ENCODE data around the gene MGMT. TPM values are rescaled to one million over a fixed set of nuclear protein-coding genes. Genes with fewer than 3 reads are reported as not detected.

MGMT gene
- total and polyA plus RNA-seq, 2 experiments from 2014 or later = 19.3 to 21.9 TPM

GRCh38 chr10:129653428-129653827, 186.4 kb downstream of the MGMT start:
- Histone ChIP-seq H3K4me1 (ENCODE audit: insufficient read depth) (no peaks in the 10 kb centered on the region), H2AFZ (no peak overlapping the region), H3K27ac (ENCODE audit: low read depth) (no peak overlapping the region), H3K27me3 (ENCODE audit: insufficient read depth) (no peaks in the 10 kb centered on the region), H3F3A (replicated peaks; ENCODE audit: low read depth) (no peaks in the 10 kb centered on the region), H3K79me2 (replicated peaks; ENCODE audit: insufficient read depth) (no peaks in the 10 kb centered on the region), H3K4me2 (no peak overlapping the region), H3K36me3 (ENCODE audit: insufficient read depth) (no peaks in the 10 kb centered on the region; the same call in 1 of the 2 replicates), H3K9me2 (ENCODE audit: insufficient read depth) (no peaks in the 10 kb centered on the region), H3K4me3 (no peak overlapping the region), H4K20me1 (replicated peaks; ENCODE audit: insufficient read depth) (no peaks in the 10 kb centered on the region)
- Mint-ChIP-seq H3K27me3 (ENCODE audit: insufficient read depth, low read depth, poor library complexity) (peaks cover 11% of the 10 kb centered on the region), H3K4me3 (no peak overlapping the region), H3K9me3 (no peaks in the 10 kb centered on the region), H3K36me3 (ENCODE audit: low read depth) (no peaks in the 10 kb centered on the region; the same call in 2 of the 3 replicates), H3K4me1 (peaks cover 14% of the 10 kb centered on the region), H3K27ac (no peak overlapping the region; the same call in 1 of the 2 replicates)
- ATAC-seq = no peak
- TF ChIP-seq NANOG (IDR thresholded peaks at IDR 0.05; ENCODE audit: borderline replicate concordance) (no peak), EZH2 (IDR thresholded peaks at IDR 0.05; ENCODE audit: low read depth, unreplicated experiment) (no peak), REST (IDR thresholded peaks at IDR 0.05; ENCODE audit: unreplicated experiment) (no peak), ZNF331 (CRISPR knock-in tag; IDR thresholded peaks at IDR 0.05; ENCODE audit: low read depth) (no peak), JUNB (IDR thresholded peaks at IDR 0.05; ENCODE audit: unreplicated experiment) (no peak), POLR2AphosphoS5 (IDR thresholded peaks at IDR 0.05; ENCODE audit: low read depth) (no peak), STAT1 (IDR thresholded peaks at IDR 0.05; ENCODE audit: unreplicated experiment) (no peak), ETS1 (IDR thresholded peaks at IDR 0.05) (no peak), CREB1 (CRISPR knock-in tag; IDR thresholded peaks at IDR 0.05; ENCODE audit: low read depth) (no peak), EZH2phosphoT487 (IDR thresholded peaks at IDR 0.05; ENCODE audit: unreplicated experiment) (no peak), ZNF114 (CRISPR knock-in tag; IDR thresholded peaks at IDR 0.05) (no peak)
- TF ChIP-seq, protein P1, sequence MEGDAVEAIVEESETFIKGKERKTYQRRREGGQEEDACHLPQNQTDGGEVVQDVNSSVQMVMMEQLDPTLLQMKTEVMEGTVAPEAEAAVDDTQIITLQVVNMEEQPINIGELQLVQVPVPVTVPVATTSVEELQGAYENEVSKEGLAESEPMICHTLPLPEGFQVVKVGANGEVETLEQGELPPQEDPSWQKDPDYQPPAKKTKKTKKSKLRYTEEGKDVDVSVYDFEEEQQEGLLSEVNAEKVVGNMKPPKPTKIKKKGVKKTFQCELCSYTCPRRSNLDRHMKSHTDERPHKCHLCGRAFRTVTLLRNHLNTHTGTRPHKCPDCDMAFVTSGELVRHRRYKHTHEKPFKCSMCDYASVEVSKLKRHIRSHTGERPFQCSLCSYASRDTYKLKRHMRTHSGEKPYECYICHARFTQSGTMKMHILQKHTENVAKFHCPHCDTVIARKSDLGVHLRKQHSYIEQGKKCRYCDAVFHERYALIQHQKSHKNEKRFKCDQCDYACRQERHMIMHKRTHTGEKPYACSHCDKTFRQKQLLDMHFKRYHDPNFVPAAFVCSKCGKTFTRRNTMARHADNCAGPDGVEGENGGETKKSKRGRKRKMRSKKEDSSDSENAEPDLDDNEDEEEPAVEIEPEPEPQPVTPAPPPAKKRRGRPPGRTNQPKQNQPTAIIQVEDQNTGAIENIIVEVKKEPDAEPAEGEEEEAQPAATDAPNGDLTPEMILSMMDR (conservative IDR thresholded peaks at IDR 0.05; ENCODE audit: low read depth in 2 of 2) = no peak
- TF ChIP-seq, protein P2, sequence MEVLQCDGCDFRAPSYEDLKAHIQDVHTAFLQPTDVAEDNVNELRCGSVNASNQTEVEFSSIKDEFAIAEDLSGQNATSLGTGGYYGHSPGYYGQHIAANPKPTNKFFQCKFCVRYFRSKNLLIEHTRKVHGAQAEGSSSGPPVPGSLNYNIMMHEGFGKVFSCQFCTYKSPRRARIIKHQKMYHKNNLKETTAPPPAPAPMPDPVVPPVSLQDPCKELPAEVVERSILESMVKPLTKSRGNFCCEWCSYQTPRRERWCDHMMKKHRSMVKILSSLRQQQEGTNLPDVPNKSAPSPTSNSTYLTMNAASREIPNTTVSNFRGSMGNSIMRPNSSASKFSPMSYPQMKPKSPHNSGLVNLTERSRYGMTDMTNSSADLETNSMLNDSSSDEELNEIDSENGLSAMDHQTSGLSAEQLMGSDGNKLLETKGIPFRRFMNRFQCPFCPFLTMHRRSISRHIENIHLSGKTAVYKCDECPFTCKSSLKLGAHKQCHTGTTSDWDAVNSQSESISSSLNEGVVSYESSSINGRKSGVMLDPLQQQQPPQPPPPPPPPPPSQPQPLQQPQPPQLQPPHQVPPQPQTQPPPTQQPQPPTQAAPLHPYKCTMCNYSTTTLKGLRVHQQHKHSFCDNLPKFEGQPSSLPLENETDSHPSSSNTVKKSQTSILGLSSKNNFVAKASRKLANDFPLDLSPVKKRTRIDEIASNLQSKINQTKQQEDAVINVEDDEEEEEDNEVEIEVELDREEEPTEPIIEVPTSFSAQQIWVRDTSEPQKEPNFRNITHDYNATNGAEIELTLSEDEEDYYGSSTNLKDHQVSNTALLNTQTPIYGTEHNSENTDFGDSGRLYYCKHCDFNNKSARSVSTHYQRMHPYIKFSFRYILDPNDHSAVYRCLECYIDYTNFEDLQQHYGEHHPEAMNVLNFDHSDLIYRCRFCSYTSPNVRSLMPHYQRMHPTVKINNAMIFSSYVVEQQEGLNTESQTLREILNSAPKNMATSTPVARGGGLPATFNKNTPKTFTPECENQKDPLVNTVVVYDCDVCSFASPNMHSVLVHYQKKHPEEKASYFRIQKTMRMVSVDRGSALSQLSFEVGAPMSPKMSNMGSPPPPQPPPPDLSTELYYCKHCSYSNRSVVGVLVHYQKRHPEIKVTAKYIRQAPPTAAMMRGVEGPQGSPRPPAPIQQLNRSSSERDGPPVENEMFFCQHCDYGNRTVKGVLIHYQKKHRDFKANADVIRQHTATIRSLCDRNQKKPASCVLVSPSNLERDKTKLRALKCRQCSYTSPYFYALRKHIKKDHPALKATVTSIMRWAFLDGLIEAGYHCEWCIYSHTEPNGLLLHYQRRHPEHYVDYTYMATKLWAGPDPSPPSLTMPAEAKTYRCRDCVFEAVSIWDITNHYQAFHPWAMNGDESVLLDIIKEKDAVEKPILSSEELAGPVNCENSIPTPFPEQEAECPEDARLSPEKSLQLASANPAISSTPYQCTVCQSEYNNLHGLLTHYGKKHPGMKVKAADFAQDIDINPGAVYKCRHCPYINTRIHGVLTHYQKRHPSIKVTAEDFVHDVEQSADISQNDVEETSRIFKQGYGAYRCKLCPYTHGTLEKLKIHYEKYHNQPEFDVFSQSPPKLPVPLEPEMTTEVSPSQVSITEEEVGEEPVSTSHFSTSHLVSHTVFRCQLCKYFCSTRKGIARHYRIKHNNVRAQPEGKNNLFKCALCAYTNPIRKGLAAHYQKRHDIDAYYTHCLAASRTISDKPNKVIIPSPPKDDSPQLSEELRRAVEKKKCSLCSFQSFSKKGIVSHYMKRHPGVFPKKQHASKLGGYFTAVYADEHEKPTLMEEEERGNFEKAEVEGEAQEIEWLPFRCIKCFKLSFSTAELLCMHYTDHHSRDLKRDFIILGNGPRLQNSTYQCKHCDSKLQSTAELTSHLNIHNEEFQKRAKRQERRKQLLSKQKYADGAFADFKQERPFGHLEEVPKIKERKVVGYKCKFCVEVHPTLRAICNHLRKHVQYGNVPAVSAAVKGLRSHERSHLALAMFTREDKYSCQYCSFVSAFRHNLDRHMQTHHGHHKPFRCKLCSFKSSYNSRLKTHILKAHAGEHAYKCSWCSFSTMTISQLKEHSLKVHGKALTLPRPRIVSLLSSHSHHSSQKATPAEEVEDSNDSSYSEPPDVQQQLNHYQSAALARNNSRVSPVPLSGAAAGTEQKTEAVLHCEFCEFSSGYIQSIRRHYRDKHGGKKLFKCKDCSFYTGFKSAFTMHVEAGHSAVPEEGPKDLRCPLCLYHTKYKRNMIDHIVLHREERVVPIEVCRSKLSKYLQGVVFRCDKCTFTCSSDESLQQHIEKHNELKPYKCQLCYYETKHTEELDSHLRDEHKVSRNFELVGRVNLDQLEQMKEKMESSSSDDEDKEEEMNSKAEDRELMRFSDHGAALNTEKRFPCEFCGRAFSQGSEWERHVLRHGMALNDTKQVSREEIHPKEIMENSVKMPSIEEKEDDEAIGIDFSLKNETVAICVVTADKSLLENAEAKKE (CRISPR knock-in tag; IDR thresholded peaks at IDR 0.05) = no peak
- DNase-seq (ENCODE audit: low spot score) = no peak
